Thymus (tissue), 11 donors: ENCODE measurements around the gene HLX. TPM values are rescaled to one million over a fixed set of nuclear protein-coding genes. Genes with fewer than 3 reads are reported as not detected.

Source experiments
- DNase-seq, 9 donors: peaks; one replicate each; pipeline ENCODE4 v3.0.0-alpha.2; 2013; ENCODE audit warnings: low spot score in 9 of 9, low read depth in 6 of 9, missing footprints in 1 of 9
- H3K27ac ChIP-seq, 2 donors: one replicate each; pipeline ENCODE4 v1.5.1; 2013; ENCODE audit warnings: control low read depth in 1 of 2, low read depth in 1 of 2, low read length in 1 of 2, mild to moderate bottlenecking in 1 of 2, moderate library complexity in 1 of 2
- H3K27me3 ChIP-seq, 2 donors: one replicate each; pipeline ENCODE4 v1.5.1; 2013; ENCODE audit warnings: low read length in 1 of 2; ENCODE audit not compliant: control insufficient read depth in 2 of 2, insufficient read depth in 1 of 2
- H3K36me3 ChIP-seq, 2 donors: one replicate each; pipeline ENCODE4 v1.5.1; 2013; ENCODE audit warnings: low read length in 1 of 2, mild to moderate bottlenecking in 1 of 2, moderate library complexity in 1 of 2; ENCODE audit not compliant: control insufficient read depth in 2 of 2, insufficient read depth in 2 of 2
- H3K4me1 ChIP-seq, 2 donors: one replicate each; pipeline ENCODE4 v1.5.1; 2013; ENCODE audit warnings: low read length in 2 of 2; ENCODE audit not compliant: control insufficient read depth in 2 of 2, insufficient read depth in 2 of 2
- H3K4me3 ChIP-seq, 2 donors: one replicate each; pipeline ENCODE4 v1.5.1; 2013; ENCODE audit warnings: low read length in 2 of 2, control low read depth in 1 of 2, mild to moderate bottlenecking in 1 of 2
- H3K9me3 ChIP-seq, 2 donors: one replicate each; pipeline ENCODE4 v1.5.1; 2013; ENCODE audit warnings: low read length in 1 of 2, mild to moderate bottlenecking in 1 of 2; ENCODE audit not compliant: control insufficient read depth in 2 of 2, insufficient read depth in 1 of 2
- WGBS: extraction: QIAGEN DNeasy Blood & Tissue Kit; methylation state at CpG from one replicate; pipeline ENCODE4 v1.1.7; 2013; 5-methylcytosine and 5-hydroxymethylcytosine counted together
- polyA plus RNA-seq: library from polyadenylated mRNA; stranded (reverse); fragments of 200-250 nt; gene quantifications from one replicate; pipeline ENCODE4 v1.2.3, GENCODE V29; 2013
- total RNA-seq: library from RNA; stranded (reverse); fragments of 120-200 nt; gene quantifications from one replicate; pipeline ENCODE4 v1.2.4, GENCODE V29; 2013
- donor health status: healthy.

HLX gene
- total and polyA plus RNA-seq, 2 donors: 2.4 to 6.5 TPM

DNA sequence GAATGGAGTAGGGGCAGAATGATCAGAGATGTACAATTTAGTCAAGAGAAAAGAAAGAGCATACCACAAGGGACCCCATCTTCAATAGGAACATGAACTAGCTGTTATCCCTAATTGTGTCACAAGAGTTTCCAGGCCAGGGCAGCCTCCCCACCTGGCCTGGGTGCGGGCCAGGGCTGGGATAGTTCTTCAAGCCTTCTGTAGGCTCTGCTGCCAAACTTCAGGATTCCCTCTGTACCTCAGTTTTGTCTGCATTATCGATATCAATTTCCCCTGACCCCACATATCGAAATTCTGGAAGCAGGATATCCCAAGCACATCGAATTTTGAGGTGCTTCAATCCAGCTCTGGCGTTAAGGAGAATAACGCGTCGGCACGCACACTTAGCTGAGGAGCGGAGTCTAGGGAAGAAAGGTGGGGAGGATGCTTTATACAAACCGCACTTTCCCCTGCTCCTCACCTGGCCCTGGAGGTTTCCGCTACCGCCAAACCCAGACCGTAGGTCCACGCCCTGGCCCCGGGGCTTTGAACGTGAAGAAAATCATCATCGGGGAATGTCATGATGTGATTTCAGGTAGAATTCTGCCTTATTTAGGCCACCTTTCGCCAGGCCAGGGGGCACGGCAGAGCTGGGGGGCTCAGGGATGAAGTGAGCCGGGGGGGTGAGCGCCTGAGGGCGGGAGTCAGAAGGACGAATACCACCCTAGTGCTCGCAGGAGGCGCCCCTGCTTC, 7.4 kb downstream of the HLX start:
- H3K9me3 ChIP-seq: no peaks in the 10 kb centered on the region
- H3K4me1 ChIP-seq: peaks cover 0 to 10% of the 10 kb centered on the region in 2 donors
- WGBS: 92% methylated on average over 26 of the region's 26 CpGs
- H3K4me3 ChIP-seq: no peak overlapping the region
- H3K36me3 ChIP-seq: no peaks in the 10 kb centered on the region
- H3K27me3 ChIP-seq: peaks cover 54 to 99% of the 10 kb centered on the region in 2 donors
- H3K27ac ChIP-seq: no peak overlapping the region
- DNase-seq: no peak

DNA sequence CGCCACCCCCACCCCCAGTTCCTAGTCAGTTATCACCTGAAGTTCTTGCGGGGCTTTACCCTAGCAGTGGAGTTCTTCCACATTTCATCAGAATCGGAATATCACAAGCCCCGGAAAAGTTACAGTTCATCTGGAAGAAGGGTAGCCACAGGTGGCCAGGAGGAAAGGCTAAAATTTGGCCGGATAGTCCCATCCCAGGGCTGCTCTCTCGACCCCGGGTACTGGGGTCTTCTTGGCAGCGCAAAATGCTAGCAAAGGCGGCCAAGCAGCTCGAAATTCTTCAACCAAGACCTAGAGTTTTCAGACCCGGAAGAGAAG, 7.9 kb downstream of the HLX start:
- Histone ChIP-seq H3K27me3 (peaks cover 52 to 99% of the 10 kb centered on the region in 2 donors), H3K9me3 (peaks cover 0 to 5% of the 10 kb centered on the region in 2 donors), H3K36me3 (no peaks in the 10 kb centered on the region), H3K4me1 (peaks cover 0 to 8% of the 10 kb centered on the region in 2 donors), H3K27ac (no peak overlapping the region), H3K4me3 (no peak overlapping the region)
- no peak for DNase-seq
- WGBS: 62% methylated on average over 11 of the region's 11 CpGs

DNA sequence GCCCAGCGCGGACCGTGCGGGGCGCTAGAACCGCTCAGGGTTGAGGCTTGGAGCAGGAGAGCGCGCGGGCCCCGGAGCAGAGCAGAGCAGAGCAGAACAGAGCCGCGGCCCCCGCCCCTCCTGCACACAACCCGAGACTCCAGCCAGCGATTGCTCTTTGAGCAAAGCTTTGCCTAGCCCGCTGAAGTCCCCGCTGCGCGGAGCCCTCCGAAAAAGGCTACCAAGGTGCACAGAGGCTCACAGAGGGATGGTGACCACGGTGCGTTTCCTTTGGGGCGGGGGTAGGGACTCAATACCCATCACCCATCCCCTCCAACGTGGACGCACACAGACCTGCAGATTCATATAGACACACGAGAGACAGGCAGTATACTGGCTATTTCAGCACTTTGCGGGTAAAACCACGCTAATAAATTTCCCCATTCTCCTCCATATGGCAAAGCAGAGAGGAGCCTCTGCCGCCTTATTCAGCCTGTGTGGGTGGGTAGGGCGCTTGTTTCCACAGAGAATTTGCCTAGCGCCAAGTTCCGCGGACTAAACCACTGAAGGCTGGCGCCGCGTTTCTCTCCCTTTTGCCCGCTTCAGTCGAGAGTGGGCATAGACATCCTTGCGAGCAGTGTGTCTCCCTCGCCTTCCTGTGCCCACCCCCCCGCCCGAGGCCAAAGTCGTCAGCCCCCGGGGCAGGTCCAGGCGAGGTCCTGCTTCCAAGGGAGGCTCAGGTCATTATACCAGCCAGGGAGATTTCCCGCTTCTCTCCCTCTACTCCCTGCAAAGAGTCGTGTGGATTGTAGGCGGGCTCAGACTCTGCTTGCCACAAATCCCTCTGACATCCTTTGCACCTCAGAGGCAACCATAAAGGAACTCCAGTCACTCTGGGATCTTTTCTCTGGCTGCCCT, 8.5 kb downstream of the HLX start:
- Histone ChIP-seq H3K4me1 (peaks cover 0 to 6% of the 10 kb centered on the region in 2 donors), H3K36me3 (no peaks in the 10 kb centered on the region), H3K27ac (no peak overlapping the region), H3K27me3 (peaks cover 54 to 99% of the 10 kb centered on the region in 2 donors), H3K4me3 (no peak overlapping the region), H3K9me3 (peaks cover 0 to 5% of the 10 kb centered on the region in 2 donors)
- DNase-seq: no peak
- WGBS: 10% methylated on average over 48 of the region's 48 CpGs

DNA sequence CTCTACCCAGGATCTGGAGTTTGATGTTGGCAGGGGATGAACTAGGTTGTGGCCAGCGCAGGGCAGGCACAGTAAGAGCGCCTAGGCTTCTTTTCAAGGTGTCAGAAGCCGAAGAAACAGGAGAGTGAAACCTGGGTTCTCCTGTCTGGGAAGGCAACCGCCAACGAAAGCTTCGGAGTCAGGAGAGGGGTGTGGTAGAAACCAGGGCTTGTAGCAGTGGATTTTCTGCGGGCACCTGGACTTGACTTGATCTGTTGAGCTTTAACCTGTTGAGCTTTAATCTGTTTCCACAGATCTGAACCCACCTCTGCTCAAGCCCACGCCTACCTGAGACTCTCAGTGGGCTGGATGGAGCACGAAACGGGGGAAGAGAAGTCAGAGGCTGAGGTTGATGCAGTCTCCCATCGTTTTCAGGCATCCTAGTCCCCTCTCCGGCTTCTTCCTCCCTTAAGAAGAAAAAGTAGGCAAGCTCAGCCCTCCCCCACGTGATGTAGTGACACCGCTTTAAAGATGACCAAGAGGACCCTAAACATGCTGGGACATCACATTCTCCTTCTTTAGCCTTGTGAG, 9.3 kb downstream of the HLX start:
- no peak for DNase-seq
- 69% methylated on average over 14 of the region's 14 CpGs for WGBS
- H3K4me3 ChIP-seq: no peak overlapping the region
- peaks cover 0 to 5% of the 10 kb centered on the region in 2 donors for H3K9me3 ChIP-seq
- peaks cover 61 to 99% of the 10 kb centered on the region in 2 donors for H3K27me3 ChIP-seq
- no peaks in the 10 kb centered on the region for H3K36me3 ChIP-seq
- no peak overlapping the region for H3K27ac ChIP-seq
- H3K4me1 ChIP-seq: peaks cover 0 to 7% of the 10 kb centered on the region in 2 donors

DNA sequence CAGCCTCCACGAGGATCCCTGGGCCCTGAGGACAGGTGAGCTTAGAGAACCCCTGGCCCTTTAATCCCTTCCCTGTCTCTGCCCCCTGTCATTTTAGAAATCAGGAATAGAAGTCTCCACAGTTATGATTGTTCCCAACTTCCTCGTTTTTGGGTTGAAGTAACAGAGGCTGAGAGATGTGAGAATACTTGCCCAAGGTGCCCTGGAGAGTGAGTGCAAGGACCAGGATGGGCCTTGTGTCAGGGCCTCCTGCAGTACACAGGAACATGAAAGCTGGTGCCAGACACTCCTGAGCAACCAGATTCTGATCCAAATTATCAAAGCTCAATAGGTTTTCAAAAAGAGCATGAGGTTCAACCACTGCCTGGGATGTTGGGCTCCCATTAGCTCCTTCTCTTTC, 10.1 kb downstream of the HLX start:
- H3K27ac ChIP-seq: no peak overlapping the region
- H3K9me3 ChIP-seq: peaks cover 0 to 8% of the 10 kb centered on the region in 2 donors
- WGBS: 61% methylated on average over 2 of the region's 2 CpGs
- H3K36me3 ChIP-seq: no peaks in the 10 kb centered on the region
- H3K4me1 ChIP-seq: peaks cover 0 to 13% of the 10 kb centered on the region in 2 donors
- no peak for DNase-seq
- H3K27me3 ChIP-seq: peaks cover 69 to 100% of the 10 kb centered on the region in 2 donors
- no peak overlapping the region for H3K4me3 ChIP-seq

DNA sequence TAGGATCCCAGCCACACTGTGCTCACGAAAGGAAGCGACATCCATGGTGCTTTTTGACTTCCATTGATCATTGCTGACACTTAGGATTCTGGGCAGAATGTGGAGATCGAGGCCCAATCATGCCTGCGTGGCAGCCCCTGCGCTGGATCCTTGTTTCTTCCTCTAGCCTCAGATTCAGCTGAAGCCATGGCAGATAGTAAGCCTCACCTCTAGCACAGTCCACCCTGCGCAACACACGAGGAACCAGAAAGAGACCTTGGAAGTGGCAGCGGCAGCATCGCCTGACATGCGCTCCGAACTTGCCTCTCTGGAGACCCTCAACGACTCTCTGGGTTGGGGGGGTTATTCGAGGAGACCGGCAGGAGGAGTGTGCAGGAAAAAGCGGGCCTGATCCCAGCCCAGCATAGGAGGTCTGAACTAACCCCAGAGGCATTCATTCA, 10.6 kb downstream of the HLX start:
- Histone ChIP-seq H3K27me3 (peaks cover 74 to 100% of the 10 kb centered on the region in 2 donors), H3K27ac (no peak overlapping the region), H3K4me3 (no peak overlapping the region), H3K9me3 (peaks cover 2 to 13% of the 10 kb centered on the region in 2 donors), H3K4me1 (peaks cover 0 to 15% of the 10 kb centered on the region in 2 donors), H3K36me3 (no peaks in the 10 kb centered on the region)
- WGBS: 84% methylated on average over 15 of the region's 15 CpGs
- DNase-seq: no peak

DNA sequence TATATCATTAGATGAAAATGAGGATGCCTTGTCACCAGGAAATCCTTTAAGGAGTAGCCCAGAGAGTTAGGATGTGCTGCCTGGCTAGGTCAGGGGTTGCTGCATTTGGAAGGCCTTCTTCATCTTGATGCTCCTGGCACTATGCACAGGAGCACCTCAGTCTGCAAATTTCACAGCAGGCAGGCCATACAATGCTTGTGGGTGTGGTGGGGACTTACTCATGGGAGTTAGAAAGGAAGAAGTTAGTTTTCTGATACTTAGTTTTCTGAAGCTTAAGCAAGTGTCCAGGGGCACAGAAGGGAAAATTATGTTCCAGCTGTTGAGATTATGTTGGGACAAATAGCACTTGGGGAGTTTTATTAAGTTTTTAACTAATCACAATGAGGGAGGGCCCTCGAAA, 11.4 kb downstream of the HLX start:
- Histone ChIP-seq H3K36me3 (no peaks in the 10 kb centered on the region), H3K27me3 (peaks cover 70 to 100% of the 10 kb centered on the region in 2 donors), H3K27ac (no peak overlapping the region), H3K4me1 (peaks cover 0 to 17% of the 10 kb centered on the region in 2 donors), H3K4me3 (no peak overlapping the region), H3K9me3 (peaks cover 2 to 13% of the 10 kb centered on the region in 2 donors)
- 62% methylated on average over 1 of the region's 1 CpG for WGBS
- no peak for DNase-seq

DNA sequence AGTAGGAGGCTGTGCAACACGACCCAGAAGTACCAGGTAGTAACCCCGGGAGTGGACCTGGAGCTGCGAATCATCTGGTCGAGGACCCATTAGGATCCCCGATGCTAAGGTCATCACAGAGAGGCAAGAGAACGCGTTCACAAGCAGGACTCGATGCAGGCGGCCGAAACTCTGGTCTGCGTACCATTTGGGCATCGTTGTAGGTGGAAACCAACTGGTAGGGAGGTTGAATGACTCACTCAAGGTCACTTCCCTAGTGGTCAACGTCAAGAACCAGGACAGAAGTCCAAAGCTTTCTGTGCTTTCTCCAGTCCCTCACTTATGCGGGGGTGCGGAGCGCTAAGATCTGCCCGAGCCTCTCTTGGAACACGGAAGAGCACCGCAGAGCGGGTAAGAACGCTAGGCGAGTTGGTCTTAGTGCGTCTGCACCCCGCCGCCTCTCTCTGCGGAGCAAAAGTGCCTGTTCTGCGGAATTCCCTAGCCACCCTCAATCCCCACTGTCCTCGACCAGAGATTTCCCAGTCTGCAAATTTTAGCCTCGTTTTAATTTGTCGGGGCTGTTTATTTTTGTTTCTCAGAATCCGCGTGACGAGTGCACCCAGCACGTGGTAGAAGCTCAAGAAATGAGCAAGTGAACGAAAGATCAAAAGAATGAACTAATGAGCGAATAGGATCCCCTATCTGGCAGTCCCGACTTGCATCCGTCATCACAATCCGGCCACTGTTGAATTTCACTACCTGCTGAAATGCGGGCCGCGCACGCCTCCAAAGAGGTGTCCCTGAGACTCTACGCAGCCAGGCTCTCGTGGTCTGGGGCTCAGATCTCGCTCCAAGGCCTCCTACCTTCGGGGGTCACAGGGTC, 12.2 kb downstream of the HLX start:
- Histone ChIP-seq H3K4me3 (no peak overlapping the region), H3K4me1 (peaks cover 0 to 17% of the 10 kb centered on the region in 2 donors), H3K27ac (no peak overlapping the region), H3K9me3 (peaks cover 2 to 13% of the 10 kb centered on the region in 2 donors), H3K36me3 (no peaks in the 10 kb centered on the region), H3K27me3 (peaks cover 68 to 100% of the 10 kb centered on the region in 2 donors)
- DNase-seq: no peak
- 15% methylated on average over 47 of the region's 47 CpGs for WGBS
